GM06990 (cell line): ENCODE data around the gene IRS1.
"Not testable (repeated sequence)": the region's sequence is repeated elsewhere in the genome, so short reads cannot be mapped to it uniquely, and the experiment has no call there.

Experiments
- DNase-seq: peaks from one replicate; pipeline ENCODE4 v3.0.0-alpha.2; 2011; ENCODE audit not compliant: insufficient read length; ENCODE audit errors: extremely low read depth
- H3K27me3 ChIP-seq: replicated peaks from 2 replicates; pipeline ENCODE4 v1.6.0; 2011; ENCODE audit warnings: low read length; ENCODE audit not compliant: control insufficient read depth, insufficient read depth
- H3K36me3 ChIP-seq: 2 replicates; pipeline ENCODE4 v1.5.1; 2011; ENCODE audit warnings: low read length; ENCODE audit not compliant: control insufficient read depth, insufficient read depth
- H3K4me3 ChIP-seq: replicated peaks from 2 replicates; pipeline ENCODE4 v1.5.1; 2011; ENCODE audit warnings: low read depth, mild to moderate bottlenecking, control low read depth, low read length
- CTCF ChIP-seq: IDR thresholded peaks from 2 replicates; pipeline ENCODE4 v1.5.1; 2011; ENCODE audit warnings: low read length, control low read depth, mild to moderate bottlenecking, inconsistent platforms; ENCODE audit not compliant: insufficient read depth, poor library complexity, severe bottlenecking

IRS1 gene

DNA sequence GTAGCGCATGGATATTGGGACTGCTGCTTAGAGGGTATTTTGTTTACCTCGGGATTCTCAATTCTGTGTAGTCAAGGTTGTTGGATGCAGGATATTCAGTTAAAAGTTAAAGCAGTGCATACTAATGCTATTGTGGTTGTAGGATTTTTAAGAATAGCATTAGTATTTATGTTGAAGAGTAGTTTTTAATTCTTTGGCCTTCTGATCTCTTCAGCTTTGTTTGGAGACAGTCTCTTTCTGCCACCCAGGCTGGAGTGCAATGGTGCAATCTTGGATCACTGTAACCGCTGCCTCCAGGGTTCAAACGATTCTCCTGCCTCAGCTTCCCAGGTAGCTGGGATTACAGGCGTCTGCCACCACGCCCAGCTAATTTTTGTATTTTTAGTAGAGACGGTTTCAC is 37.7 kb upstream of the IRS1 start:
- DNase-seq, result no peak
- TF ChIP-seq CTCF, result no peak
- no peaks in the 10 kb centered on the region for H3K27me3 ChIP-seq
- peak overlapping the region; percentile 83 for H3K4me3 ChIP-seq
- no peaks in the 10 kb centered on the region; the same call in 1 of the 2 replicates for H3K36me3 ChIP-seq

GRCh38 chr2:226836548-226836885 is 36.9 kb upstream of the IRS1 start:
- peak overlapping the region; percentile 83 for H3K4me3 ChIP-seq
- no peak for DNase-seq
- no peaks in the 10 kb centered on the region; the same call in 1 of the 2 replicates for H3K36me3 ChIP-seq
- no peaks in the 10 kb centered on the region for H3K27me3 ChIP-seq
- TF ChIP-seq CTCF, result no peak

DNA sequence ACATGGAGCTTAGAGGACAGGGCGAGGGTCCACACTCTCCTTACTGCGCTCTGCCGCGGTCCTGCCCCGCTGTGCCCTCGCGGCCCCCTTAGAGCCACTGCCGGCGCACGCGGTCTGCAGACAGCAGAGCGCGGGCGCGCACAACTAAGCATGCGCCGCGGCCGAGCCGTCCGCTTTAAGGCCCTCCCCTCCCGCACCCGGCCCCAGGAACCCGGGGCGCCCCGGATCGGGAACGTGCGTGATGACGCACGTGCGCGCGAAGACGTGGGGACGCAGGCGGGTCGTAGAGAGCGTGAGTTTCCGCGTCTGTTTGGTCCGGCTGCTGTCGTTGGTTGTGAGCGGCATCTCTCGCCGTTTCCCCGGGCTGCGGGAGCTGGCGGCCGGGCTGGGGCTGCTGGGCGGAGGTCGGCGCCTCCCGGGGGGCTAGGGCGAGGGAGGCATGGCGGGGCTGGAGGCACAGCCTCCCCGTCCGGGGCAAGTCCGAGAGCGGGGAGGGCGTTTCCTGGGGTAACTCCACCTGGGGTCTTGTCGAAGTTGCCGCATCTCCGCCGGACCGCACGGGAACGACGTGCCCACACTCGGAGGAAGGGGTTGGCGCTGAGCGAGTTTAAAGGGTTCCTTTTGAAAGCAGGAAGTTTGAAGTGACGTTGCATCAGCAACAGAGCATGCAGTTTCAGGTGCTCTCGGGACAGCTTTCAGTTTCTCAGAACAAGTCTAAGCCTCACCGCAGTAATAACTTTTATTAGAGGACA is 36.4 kb upstream of the IRS1 start, which contains the start of gene RHBDD1:
TSS of gene RHBDD1 (plus strand) at position 259 of the 752 bp plus-strand sequence. CDS start 28,640 bp downstream, outside the sequence.
- no peak for TF ChIP-seq CTCF
- no peaks in the 10 kb centered on the region for H3K27me3 ChIP-seq
- no peaks in the 10 kb centered on the region for H3K36me3 ChIP-seq
- peak; percentile 98 for DNase-seq
- H3K4me3 ChIP-seq, result peak within 1 kb of the TSS; percentile 83

GRCh38 chr2:226835420-226835795 is 35.8 kb upstream of the IRS1 start:
- DNase-seq, result no peak
- H3K27me3 ChIP-seq, result no peaks in the 10 kb centered on the region
- no peak for TF ChIP-seq CTCF
- no peaks in the 10 kb centered on the region; the same call in 1 of the 2 replicates for H3K36me3 ChIP-seq
- H3K4me3 ChIP-seq, result peak overlapping the region; percentile 83

- DNase-seq, H3K27me3 ChIP-seq, H3K36me3 ChIP-seq: not testable (repeated sequence)
- peak overlapping the region; percentile 83 for H3K4me3 ChIP-seq
These were observed 35.3 kb upstream of the IRS1 start for GRCh38 chr2:226834880-226835279.

GRCh38 chr2:226832061-226832460 is 32.4 kb upstream of the IRS1 start:
- DNase-seq, result no peak
- no peaks in the 10 kb centered on the region; the same call in 1 of the 2 replicates for H3K36me3 ChIP-seq
- no peak overlapping the region for H3K4me3 ChIP-seq
- no peak for TF ChIP-seq CTCF
- H3K27me3 ChIP-seq, result no peaks in the 10 kb centered on the region
